GM12891 (cell line): ENCODE data around the gene CES2.
"Not testable (repeated sequence)": the region's sequence is repeated elsewhere in the genome, so short reads cannot be mapped to it uniquely, and the experiment has no call there.

Experiments used
- DNase-seq: peaks from one replicate; pipeline ENCODE4 v3.0.0; 2011; ENCODE audit warnings: low spot score; ENCODE audit not compliant: insufficient read length
- FAIRE-seq: peaks from 2 replicates; lab custom pipeline; 2011; peaks lifted over from hg19 to GRCh38; lab: Jason Lieb, UNC
- PAX5 ChIP-seq: IDR thresholded peaks from 2 replicates; pipeline ENCODE4 v1.6.1; 2011; ENCODE audit warnings: low read length, moderate library complexity, mild to moderate bottlenecking; ENCODE audit not compliant: insufficient read depth, severe bottlenecking
- POLR2A ChIP-seq: IDR thresholded peaks from 2 replicates; pipeline ENCODE4 v1.6.1; 2011; ENCODE audit warnings: low read depth, low read length, control low read depth
- POLR2AphosphoS5 ChIP-seq: IDR thresholded peaks from 2 replicates; pipeline ENCODE4 v1.6.1; 2011; ENCODE audit warnings: low read depth, low read length, control low read depth
- POU2F2 ChIP-seq: IDR thresholded peaks from 2 replicates; pipeline ENCODE4 v1.6.1; 2011; ENCODE audit warnings: low read depth, mild to moderate bottlenecking, control low read depth, low read length, moderate library complexity
- SPI1 ChIP-seq: IDR thresholded peaks from 2 replicates; pipeline ENCODE4 v1.6.1; 2011; ENCODE audit warnings: low read depth, low read length, control low read depth
- TAF1 ChIP-seq: IDR thresholded peaks from 2 replicates; pipeline ENCODE4 v1.6.1; 2011; ENCODE audit warnings: low read depth, low read length, control low read depth

CES2 gene

DNA sequence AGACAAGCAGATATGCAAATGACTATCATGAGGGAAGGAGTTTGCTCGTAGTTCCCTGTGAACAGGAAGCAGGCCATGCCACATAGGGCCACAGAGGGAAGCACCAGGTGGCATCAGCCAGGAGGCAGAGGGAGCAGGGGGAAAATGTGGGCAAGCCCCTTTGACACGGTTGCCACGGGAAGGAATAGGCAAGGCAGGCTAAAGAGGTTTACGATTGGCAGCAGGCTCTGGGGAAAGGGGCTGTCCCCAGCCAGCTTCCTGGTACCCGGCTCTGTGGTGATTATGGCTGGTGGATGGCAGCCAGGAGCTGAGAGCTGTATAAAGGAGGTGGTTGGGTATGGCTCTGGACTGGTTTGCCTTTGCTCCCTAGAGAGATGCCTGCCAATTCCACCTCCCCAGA is 26.6 kb downstream of the CES2 start:
- TF ChIP-seq POU2F2 (no peak), SPI1 (no peak), PAX5 (no peak), POLR2A (no peak), POLR2AphosphoS5 (no peak), TAF1 (no peak)
- FAIRE-seq (peak; percentile 67), DNase-seq (no peak)

DNA sequence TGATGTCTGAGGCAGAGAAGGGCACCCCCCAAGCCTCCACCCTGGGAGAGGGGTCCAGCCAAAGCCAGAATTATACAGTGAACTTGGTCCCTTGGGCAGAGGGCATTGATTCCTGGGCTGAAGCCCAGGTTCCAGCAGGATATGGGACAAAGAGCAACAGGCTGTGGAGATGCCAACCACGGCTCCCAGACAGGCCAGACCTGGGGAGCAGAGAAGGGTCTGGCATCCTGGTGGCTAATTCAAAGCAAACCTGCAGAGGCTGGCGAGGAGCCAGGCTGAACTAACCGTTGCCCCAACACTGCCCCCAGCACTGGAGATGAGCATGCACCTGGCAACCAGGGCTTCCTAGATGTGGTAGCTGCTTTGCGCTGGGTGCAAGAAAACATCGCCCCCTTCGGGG is 28.7 kb downstream of the CES2 start:
- DNase-seq, result no peak
- no peak for FAIRE-seq
- TF ChIP-seq POLR2AphosphoS5, result no peak
- no peak for TF ChIP-seq POU2F2
- TF ChIP-seq TAF1, result no peak
- no peak for TF ChIP-seq PAX5
- no peak for TF ChIP-seq POLR2A
- no peak for TF ChIP-seq SPI1

DNA sequence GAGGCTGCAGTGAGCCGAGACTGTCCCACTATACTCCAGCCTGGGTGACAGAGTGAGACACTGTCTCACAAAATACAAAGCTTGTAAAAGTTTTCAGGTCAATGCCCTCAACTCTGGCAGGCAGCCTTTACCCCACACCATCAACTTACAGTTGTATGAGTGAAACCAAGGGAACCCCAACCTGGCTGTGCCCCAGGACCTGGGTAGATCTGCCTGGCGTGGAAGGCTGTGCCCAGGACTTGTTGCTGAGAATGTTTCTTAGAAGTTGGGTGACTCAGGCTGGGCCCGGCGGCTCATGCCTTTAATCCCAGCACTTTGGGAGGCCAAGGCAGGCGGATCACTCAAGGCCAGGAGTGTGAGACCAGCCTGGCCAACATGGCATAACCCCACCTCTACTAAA is 33.5 kb downstream of the CES2 start:
- no peak for DNase-seq
- no peak for TF ChIP-seq PAX5
- TF ChIP-seq POLR2A, result no peak
- TF ChIP-seq POLR2AphosphoS5, result no peak
- TF ChIP-seq POU2F2, result no peak
- TF ChIP-seq SPI1, result no peak
- no peak for FAIRE-seq

DNA sequence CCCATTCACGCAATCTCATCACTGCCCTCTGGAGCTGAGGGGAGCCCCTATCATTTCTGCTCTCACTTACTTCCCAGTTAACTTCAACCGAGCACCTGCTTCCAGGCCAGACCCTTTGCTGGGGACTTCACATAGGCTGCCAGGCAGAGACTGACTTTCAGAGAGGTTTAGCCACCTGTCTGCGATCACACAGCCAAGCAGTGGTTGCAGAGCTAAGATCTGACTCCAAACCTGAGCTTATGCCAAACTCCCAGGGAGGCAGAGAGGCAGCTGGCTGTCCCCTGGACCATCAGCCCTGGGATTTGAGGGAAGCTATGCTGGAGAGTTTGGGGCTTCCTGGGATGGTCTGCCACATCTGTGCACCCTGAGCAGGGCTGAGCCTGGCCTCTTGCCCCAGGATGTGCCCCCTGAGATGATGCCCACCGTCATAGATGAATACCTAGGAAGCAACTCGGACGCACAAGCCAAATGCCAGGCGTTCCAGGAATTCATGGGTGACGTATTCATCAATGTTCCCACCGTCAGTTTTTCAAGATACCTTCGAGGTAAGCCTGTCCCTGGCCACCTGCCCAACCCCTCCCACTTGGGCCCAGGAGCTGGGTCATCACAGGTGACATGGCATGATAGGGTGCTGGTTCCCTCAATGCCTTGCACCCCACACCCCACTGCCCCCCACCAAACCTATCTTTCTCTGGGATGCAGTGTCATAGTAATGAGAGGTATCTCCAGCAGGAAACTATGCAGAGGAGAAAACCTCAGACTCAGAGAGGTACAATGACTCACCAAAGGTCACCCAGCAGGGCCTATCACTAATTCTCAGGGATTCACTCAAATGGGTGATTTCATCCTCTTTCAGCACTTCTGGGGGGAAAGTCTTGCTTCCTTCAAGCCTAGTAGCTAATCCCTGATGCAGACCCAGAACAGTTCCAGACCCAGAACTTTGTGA is 35.7 kb downstream of the CES2 start:
- FAIRE-seq, result peak; percentile 26
- DNase-seq, result no peak

DNA sequence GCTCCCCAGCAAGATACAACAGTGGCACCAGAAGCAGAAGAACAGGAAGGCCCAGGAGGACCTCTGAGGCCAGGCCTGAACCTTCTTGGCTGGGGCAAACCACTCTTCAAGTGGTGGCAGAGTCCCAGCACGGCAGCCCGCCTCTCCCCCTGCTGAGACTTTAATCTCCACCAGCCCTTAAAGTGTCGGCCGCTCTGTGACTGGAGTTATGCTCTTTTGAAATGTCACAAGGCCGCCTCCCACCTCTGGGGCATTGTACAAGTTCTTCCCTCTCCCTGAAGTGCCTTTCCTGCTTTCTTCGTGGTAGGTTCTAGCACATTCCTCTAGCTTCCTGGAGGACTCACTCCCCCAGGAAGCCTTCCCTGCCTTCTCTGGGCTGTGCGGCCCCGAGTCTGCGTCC is 37.7 kb downstream of the CES2 start:
- no peak for DNase-seq
- FAIRE-seq, result no peak
- TF ChIP-seq PAX5 (no peak), POLR2A (no peak), TAF1 (no peak), SPI1 (no peak), POLR2AphosphoS5 (no peak), POU2F2 (no peak)

More for the DNA sequence above, 35.7 kb downstream of the CES2 start:
- no peak for TF ChIP-seq PAX5
- TF ChIP-seq POU2F2, result no peak
- no peak for TF ChIP-seq POLR2A
- no peak for TF ChIP-seq SPI1
- no peak for TF ChIP-seq POLR2AphosphoS5
- no peak for TF ChIP-seq TAF1

DNA sequence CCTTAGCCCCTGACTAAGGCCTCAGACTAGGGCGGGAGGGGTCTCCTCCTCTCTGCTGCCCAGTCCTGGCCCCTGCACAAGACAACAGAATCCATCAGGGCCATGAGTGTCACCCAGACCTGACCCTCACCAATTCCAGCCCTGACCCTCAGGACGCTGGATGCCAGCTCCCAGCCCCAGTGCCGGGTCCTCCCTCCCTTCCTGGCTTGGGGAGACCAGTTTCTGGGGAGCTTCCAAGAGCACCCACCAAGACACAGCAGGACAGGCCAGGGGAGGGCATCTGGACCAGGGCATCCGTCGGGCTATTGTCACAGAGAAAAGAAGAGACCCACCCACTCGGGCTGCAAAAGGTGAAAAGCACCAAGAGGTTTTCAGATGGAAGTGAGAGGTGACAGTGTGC is 38.4 kb downstream of the CES2 start:
- no peak for DNase-seq
- no peak for FAIRE-seq
- TF ChIP-seq PAX5 (no peak), POLR2AphosphoS5 (no peak), POLR2A (no peak), TAF1 (no peak), SPI1 (no peak), POU2F2 (no peak)

DNA sequence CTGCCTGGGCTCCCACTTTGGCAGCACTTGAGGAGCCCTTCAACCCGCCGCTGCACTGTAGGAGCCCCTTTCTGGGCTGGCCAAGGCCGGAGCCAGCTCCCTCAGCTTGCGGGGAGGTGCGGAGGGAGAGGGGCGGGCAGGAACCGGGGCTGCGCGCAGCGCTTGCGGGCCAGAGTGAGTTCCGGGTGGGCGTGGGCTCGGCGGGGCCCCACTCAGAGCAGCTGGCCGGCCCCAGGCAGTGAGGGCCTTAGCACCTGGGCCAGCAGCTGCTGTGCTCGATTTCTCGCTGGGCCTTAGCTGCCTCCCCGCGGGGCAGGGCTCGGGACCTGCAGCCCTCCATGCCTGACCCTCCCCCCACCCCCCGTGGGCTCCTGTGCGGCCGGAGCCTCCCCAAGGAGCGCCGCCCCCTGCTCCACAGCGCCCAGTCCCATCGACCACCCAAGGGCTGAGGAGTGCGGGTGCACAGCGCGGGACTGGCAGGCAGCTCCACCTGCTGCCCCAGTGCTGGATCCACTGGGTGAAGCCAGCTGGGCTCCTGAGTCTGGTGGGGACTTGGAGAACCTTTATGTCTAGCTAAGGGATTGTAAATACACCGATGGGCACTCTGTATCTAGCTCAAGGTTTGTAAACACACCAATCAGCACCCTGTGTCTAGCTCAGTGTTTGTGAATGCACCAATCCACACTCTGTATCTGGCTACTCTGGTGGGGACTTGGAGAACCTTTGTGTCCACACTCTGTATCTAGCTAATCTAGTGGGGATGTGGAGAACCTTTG is 39.0 kb downstream of the CES2 start:
- FAIRE-seq, DNase-seq: not testable (repeated sequence)

DNA sequence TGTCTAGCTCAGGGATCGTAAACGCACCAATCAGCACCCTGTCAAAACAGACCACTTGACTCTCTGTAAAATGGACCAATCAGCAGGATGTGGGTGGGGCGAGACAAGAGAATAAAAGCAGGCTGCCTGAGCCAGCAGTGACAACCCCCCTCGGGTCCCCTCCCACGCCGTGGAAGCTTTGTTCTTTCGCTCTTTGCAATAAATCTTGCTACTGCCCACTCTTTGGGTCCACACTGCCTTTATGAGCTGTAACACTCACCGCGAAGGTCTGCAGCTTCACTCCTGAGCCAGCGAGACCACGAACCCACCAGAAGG is 39.6 kb downstream of the CES2 start:
- not testable (repeated sequence) for DNase-seq, FAIRE-seq

DNA sequence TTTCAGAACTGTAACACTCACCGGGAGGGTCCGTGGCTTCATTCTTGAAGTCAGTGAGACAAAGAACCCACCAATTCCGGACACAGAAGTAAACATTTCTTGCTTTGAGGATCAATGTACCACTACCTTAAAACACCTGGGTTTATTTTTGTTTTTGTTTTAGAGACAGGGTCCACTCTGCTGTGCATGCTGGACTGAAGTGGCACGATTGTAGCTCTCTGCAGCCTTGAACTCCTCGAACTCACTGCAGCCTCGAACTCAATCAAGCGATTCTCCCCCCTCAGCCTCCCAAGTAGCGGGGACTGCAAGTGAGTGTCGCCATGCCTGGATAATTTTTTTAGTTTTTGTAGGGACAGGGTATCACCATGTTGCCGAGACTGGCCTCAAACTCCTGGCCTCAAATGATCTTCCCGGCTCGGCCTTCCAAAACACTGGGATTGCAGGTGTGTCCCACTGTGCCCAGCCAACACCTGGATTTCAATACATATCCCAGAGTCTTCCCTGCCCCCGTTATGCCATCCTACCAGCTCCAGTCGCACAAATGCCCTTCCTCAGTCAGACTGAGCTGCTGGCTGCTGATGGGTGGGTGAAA is 40.1 kb downstream of the CES2 start:
- no peak for DNase-seq
- TF ChIP-seq POU2F2, result no peak
- no peak for TF ChIP-seq SPI1
- TF ChIP-seq POLR2AphosphoS5, result no peak
- no peak for TF ChIP-seq TAF1
- TF ChIP-seq PAX5, result no peak
- no peak for TF ChIP-seq POLR2A
- no peak for FAIRE-seq

DNA sequence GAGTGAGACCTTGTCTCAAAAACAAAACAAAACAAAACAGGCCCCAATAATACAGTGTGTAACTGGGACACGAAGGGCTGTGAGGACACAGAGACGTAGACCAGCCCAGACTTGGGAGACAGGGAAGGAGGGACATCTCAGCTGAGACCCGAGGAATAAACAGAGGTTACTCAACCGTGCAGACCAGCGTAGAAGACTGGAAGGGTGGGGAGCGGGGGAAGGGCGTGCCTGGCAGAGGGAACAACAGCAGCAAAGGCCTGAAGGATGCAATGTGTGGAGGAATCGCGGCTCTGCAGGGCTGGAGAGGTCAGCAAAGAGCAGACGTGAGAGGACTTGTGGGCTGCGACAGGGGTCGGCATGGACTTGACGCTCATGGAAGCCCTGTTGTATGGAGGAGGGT is 41.4 kb downstream of the CES2 start:
- FAIRE-seq (no peak), DNase-seq (no peak)
- no peak for TF ChIP-seq SPI1
- TF ChIP-seq POLR2A, result no peak
- TF ChIP-seq TAF1, result no peak
- no peak for TF ChIP-seq POU2F2
- no peak for TF ChIP-seq PAX5

DNA sequence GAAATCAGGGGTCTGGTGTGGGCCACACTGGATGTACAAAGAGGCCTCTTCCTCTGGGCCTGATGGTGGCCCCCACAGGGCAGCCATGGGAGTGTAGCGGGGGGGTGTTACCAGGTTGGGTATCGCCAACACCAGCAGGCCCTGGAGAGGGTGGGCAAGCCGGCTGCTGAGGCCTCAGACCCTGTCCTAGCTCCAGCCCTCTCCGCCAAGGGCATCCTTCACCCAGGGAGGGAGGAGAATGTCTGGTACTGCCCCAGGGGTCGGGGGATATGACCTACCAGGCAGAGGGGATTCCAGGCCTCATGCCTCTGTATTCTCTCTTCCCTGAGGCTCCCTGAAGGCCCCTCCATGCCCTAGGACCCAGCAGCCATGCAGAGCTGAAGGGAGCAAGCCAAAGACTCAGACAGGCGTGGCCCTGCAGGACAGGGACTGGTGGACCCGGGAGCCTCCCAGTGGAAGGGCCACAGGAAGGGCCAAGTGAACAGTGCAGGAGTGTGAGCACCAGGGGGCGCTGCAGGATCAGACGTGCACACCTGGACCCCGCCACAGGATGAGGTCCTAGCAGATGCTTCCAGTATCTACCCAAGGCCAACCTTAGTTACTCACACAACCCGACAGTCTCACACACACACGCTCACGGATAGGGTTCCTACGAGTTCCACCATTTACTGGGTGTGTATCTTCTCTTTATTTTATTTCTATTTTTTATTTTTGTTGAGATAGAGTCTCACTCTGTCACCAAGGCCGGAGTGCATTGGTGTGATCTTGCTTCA is 42.2 kb downstream of the CES2 start:
- TF ChIP-seq TAF1, result no peak
- TF ChIP-seq POLR2AphosphoS5, result no peak
- TF ChIP-seq PAX5, result no peak
- no peak for TF ChIP-seq SPI1
- TF ChIP-seq POLR2A, result no peak
- no peak for TF ChIP-seq POU2F2
- DNase-seq (peak; percentile 91), FAIRE-seq (peak; percentile 92)
